RKO (cell line): ENCODE data around the gene FN3KRP.
A peak's percentile ranks its signal among the peaks of the same experiment; 100 is the strongest.

ENCODE experiments used
- DNase-seq: peaks from one replicate; pipeline ENCODE4 v3.0.0-alpha.2; 2016; ENCODE audit warnings: low spot score

The FN3KRP gene

GRCh38 chr17:82687871-82688270 lies 28.6 kb upstream of the FN3KRP start:
- DNase-seq: no peak

GRCh38 chr17:82689077-82689476 lies 27.4 kb upstream of the FN3KRP start:
- DNase-seq: no peak

GRCh38 chr17:82690786-82691489 lies 25.6 kb upstream of the FN3KRP start:
- no peak for DNase-seq

- no peak for DNase-seq
These were observed 24.8 kb upstream of the FN3KRP start for GRCh38 chr17:82691714-82692113.

- no peak for DNase-seq
These were observed 24.2 kb upstream of the FN3KRP start for GRCh38 chr17:82692268-82692667.

GRCh38 chr17:82693168-82693867 lies 23.2 kb upstream of the FN3KRP start:
- no peak for DNase-seq

- DNase-seq: no peak
These were observed 21.9 kb upstream of the FN3KRP start for GRCh38 chr17:82694647-82695046.

- no peak for DNase-seq
These were observed 20.2 kb upstream of the FN3KRP start for GRCh38 chr17:82696259-82696658.

- no peak for DNase-seq
These were observed 19.3 kb upstream of the FN3KRP start for GRCh38 chr17:82696916-82697807.

GRCh38 chr17:82697808-82698064 lies 18.8 kb upstream of the FN3KRP start:
- DNase-seq: no peak

- peak; percentile 98 for DNase-seq
These were observed 18.2 kb upstream of the FN3KRP start, which contains the start of gene RAB40B for GRCh38 chr17:82698065-82698973. Gene RAB40B (minus strand): TSS chr17:82698698. CDS start chr17:82698596, 102 bp downstream.

GRCh38 chr17:82698974-82699442 lies 17.5 kb upstream of the FN3KRP start:
- DNase-seq: no peak

GRCh38 chr17:82699551-82699950 lies 17.0 kb upstream of the FN3KRP start:
- no peak for DNase-seq

GRCh38 chr17:82702231-82702927 lies 14.1 kb upstream of the FN3KRP start:
- no peak for DNase-seq

GRCh38 chr17:82703036-82703745 lies 13.3 kb upstream of the FN3KRP start:
- no peak for DNase-seq

GRCh38 chr17:82703935-82704865 lies 12.3 kb upstream of the FN3KRP start:
- DNase-seq: no peak

GRCh38 chr17:82704886-82705285 lies 11.6 kb upstream of the FN3KRP start:
- no peak for DNase-seq

- DNase-seq: no peak
These were observed 10.8 kb upstream of the FN3KRP start for GRCh38 chr17:82705756-82706155.

- DNase-seq: no peak
These were observed 7.4 kb upstream of the FN3KRP start for GRCh38 chr17:82709024-82709675.
